CD14-positive monocyte (primary cell): ENCODE measurements around the gene BLOC1S4. TPM values are rescaled to one million over a fixed set of nuclear protein-coding genes. Genes with fewer than 3 reads are reported as not detected.

Source experiments
- DNase-seq, 3 donors: peaks; one replicate each; pipeline ENCODE4 v3.0.0-alpha.2; 2011 to 2022
- H2AFZ ChIP-seq: 2 replicates; pipeline ENCODE4 v1.6.0; 2012; ENCODE audit warnings: mild to moderate bottlenecking, low read depth, low read length, inconsistent platforms; ENCODE audit not compliant: insufficient read depth, poor library complexity, severe bottlenecking
- H3K27ac ChIP-seq, 2 donors: 1 replicate in 1 of 2; 2 replicates in 1 of 2; pipeline ENCODE4 v1.5.1; 2012 to 2013; ENCODE audit warnings: low read length in 2 of 2, control low read depth in 1 of 2, inconsistent platforms in 1 of 2, low read depth in 1 of 2, mild to moderate bottlenecking in 1 of 2
- H3K27me3 ChIP-seq, 2 donors: one replicate each; pipeline versions ENCODE4 v1.6.0 to v1.6.1; 2011 to 2013; ENCODE audit warnings: low read length in 2 of 2; ENCODE audit not compliant: control insufficient read depth in 2 of 2, insufficient read depth in 2 of 2
- H3K36me3 ChIP-seq, 2 donors: replicated peaks in 1 of 2; 1 replicate in 1 of 2; 2 replicates in 1 of 2; pipeline versions ENCODE4 v1.5.1 to v1.6.1; 2012 to 2013; ENCODE audit warnings: low read length in 2 of 2, control low read depth in 1 of 2, inconsistent platforms in 1 of 2, mild to moderate bottlenecking in 1 of 2; ENCODE audit not compliant: insufficient read depth in 2 of 2, control insufficient read depth in 1 of 2
- H3K4me1 ChIP-seq, 2 donors: 1 replicate in 1 of 2; 2 replicates in 1 of 2; pipeline versions ENCODE4 v1.5.1 to v1.6.1; 2012 to 2013; ENCODE audit warnings: low read length in 2 of 2, control low read depth in 1 of 2, inconsistent platforms in 1 of 2, mild to moderate bottlenecking in 1 of 2, moderate library complexity in 1 of 2; ENCODE audit not compliant: insufficient read depth in 2 of 2, control insufficient read depth in 1 of 2
- H3K4me2 ChIP-seq: replicated peaks from 2 replicates; pipeline ENCODE3; 2012; ENCODE audit warnings: low read length, moderate library complexity, mild to moderate bottlenecking; ENCODE audit not compliant: poor library complexity, severe bottlenecking; ENCODE audit errors: extremely low read depth
- H3K4me3 ChIP-seq, 3 experiments: fragments of 200-600 bp in 1 of 3; sonication (generic) in 1 of 3; replicated peaks in 1 of 3; 1 replicate in 2 of 3; 2 replicates in 1 of 3; pipeline ENCODE4 v1.5.1; 2011 to 2013; ENCODE audit warnings: low read length in 3 of 3, mild to moderate bottlenecking in 3 of 3, control low read depth in 2 of 3, low read depth in 2 of 3, inconsistent platforms in 1 of 3, moderate library complexity in 1 of 3
- H3K79me2 ChIP-seq: 2 replicates; pipeline ENCODE4 v1.6.0; 2012; ENCODE audit warnings: mild to moderate bottlenecking, control low read depth, inconsistent platforms, low read length, moderate library complexity; ENCODE audit not compliant: insufficient read depth
- H3K9ac ChIP-seq: 2 replicates; pipeline ENCODE4 v1.6.0; 2017; ENCODE audit warnings: low read length, mild to moderate bottlenecking; ENCODE audit not compliant: insufficient read depth, poor library complexity, severe bottlenecking
- H3K9me3 ChIP-seq, 2 donors: replicated peaks in 1 of 2; 1 replicate in 1 of 2; 2 replicates in 1 of 2; pipeline versions ENCODE4 v1.5.1 to v1.6.1; 2012 to 2013; ENCODE audit warnings: low read length in 2 of 2, control low read depth in 1 of 2; ENCODE audit not compliant: control insufficient read depth in 1 of 2, insufficient read depth in 1 of 2
- H4K20me1 ChIP-seq: 2 replicates; pipeline ENCODE4 v1.6.0; 2012; ENCODE audit warnings: mild to moderate bottlenecking, low read length, control low read depth, moderate library complexity; ENCODE audit not compliant: insufficient read depth
- H3K27ac Mint-ChIP-seq, 7 donors: one replicate each; pipeline ENCODE4 v1.8.0; 2020; ENCODE audit warnings: mild to moderate bottlenecking in 7 of 7, mixed read lengths in 7 of 7, moderate library complexity in 6 of 7, inconsistent platforms in 2 of 7
- H3K27me3 Mint-ChIP-seq, 3 donors: one replicate each; pipeline ENCODE4 v1.8.0; 2021 to 2022; ENCODE audit warnings: low read depth in 3 of 3, mild to moderate bottlenecking in 3 of 3, mixed read lengths in 3 of 3, moderate library complexity in 3 of 3, inconsistent platforms in 1 of 3
- H3K36me3 Mint-ChIP-seq, 2 donors: one replicate each; pipeline ENCODE4 v1.8.0; 2020; ENCODE audit warnings: mixed read lengths in 2 of 2, inconsistent platforms in 1 of 2, mild to moderate bottlenecking in 1 of 2
- H3K4me1 Mint-ChIP-seq: one replicate; pipeline ENCODE4 v1.8.0; 2020; ENCODE audit warnings: mild to moderate bottlenecking, mixed read lengths
- H3K4me3 Mint-ChIP-seq, 2 donors: one replicate each; pipeline ENCODE4 v1.8.0; 2020; ENCODE audit warnings: mild to moderate bottlenecking in 2 of 2, mixed read lengths in 2 of 2, moderate library complexity in 1 of 2
- H3K9me3 Mint-ChIP-seq, 7 donors: one replicate each; pipeline ENCODE4 v1.8.0; 2020 to 2022; ENCODE audit warnings: mixed read lengths in 7 of 7, mild to moderate bottlenecking in 6 of 7, moderate library complexity in 6 of 7, inconsistent platforms in 2 of 7
- WGBS: methylation state at CpG from one replicate; pipeline ENCODE4 v1.1.5; 2013; ENCODE audit warnings: missing lambda C conversion rate; ENCODE audit not compliant: insufficient coverage; 5-methylcytosine and 5-hydroxymethylcytosine counted together
- intact Hi-C, 2 donors: fragments of 100-400 bp; cut with micrococcal nuclease; formaldehyde crosslinking; loops; one replicate each; pipeline versions ENCODE4 v1.15.0 to v1.15.1; 2023
- polyA plus RNA-seq, 3 donors: library from polyadenylated mRNA; depleted of rRNA in 1 of 3; unstranded in 2 of 3; stranded (reverse) in 1 of 3; fragments of 300-500 nt in 2 of 3; fragments of >200 nt in 1 of 3; fragmentation: Illumina TruSeq in 2 of 3; gene quantifications; 1 replicate in 2 of 3; 2 replicates in 1 of 3; pipeline ENCODE4 v1.2.3, GENCODE V29; 2012 to 2021
- TF ChIP-seq, protein P1 (sequence below): fragments of 200-600 bp; IDR thresholded peaks from one replicate; pipeline ENCODE4 v1.8.0; 2022; ENCODE audit warnings: antibody characterized with exemption, mild to moderate bottlenecking

BLOC1S4 gene
- polyA plus RNA-seq, 3 donors: 6.7 to 30.9 (median 20.1) TPM

DNA sequence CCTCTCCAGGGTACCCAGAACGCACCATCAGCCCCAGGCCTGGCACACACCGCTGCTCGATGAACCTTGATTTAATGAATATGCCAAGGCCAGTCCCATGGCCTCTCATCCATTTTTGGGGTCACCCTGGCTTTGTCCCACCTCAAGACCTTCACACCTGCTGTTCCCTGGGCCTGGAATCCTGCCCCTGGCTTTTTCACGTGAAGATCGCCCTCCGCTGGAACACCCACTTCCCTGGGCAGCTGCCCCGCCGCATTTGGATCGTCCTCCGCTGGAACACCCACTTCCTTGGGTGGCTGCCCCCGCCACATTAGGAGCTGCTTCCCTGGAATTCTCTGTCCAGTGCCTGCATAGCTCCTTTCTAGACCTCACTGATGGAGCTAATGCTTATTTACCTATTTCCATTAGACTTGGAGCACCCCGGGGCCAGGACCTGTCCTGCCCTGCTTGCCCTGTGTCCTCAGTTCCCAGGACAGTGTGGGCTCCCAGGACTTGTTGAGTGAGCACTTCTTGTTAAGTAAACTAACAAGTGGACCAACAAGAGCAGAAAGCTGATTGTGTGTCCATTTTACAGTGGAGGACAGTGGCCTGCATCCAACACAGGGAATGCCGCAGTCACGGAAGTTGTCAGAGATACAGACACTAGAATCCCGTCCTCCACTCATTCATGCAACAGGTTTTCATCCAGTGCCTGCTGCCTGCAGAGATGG, 12.5 kb downstream of the BLOC1S4 start:
- H3K4me3 Mint-ChIP-seq: no peak overlapping the region
- no peak overlapping the region for H2AFZ ChIP-seq
- H3K4me2 ChIP-seq: no peak overlapping the region
- peak overlapping the region in 1 of 7 donors; percentile 60 for H3K27ac Mint-ChIP-seq
- 92% methylated on average over 12 of the region's 15 CpGs for WGBS
- H3K27ac ChIP-seq: no peak overlapping the region
- no peak overlapping the region for H3K9ac ChIP-seq
- H3K9me3 ChIP-seq: no peaks in the 10 kb centered on the region
- no peak overlapping the region for H3K4me3 ChIP-seq
- H3K27me3 Mint-ChIP-seq: peaks cover 0 to 13% (median 5%) of the 10 kb centered on the region in 3 donors
- intact Hi-C loops: loop anchor here in 1 of 2 donors (5.0 kb wide), 1 partner anchor 54 kb away; the partner anchor contains the start of gene KIAA0232
- no peak for DNase-seq
- TF ChIP-seq, protein P1, sequence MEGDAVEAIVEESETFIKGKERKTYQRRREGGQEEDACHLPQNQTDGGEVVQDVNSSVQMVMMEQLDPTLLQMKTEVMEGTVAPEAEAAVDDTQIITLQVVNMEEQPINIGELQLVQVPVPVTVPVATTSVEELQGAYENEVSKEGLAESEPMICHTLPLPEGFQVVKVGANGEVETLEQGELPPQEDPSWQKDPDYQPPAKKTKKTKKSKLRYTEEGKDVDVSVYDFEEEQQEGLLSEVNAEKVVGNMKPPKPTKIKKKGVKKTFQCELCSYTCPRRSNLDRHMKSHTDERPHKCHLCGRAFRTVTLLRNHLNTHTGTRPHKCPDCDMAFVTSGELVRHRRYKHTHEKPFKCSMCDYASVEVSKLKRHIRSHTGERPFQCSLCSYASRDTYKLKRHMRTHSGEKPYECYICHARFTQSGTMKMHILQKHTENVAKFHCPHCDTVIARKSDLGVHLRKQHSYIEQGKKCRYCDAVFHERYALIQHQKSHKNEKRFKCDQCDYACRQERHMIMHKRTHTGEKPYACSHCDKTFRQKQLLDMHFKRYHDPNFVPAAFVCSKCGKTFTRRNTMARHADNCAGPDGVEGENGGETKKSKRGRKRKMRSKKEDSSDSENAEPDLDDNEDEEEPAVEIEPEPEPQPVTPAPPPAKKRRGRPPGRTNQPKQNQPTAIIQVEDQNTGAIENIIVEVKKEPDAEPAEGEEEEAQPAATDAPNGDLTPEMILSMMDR: no peak
- H4K20me1 ChIP-seq: no peaks in the 10 kb centered on the region
- H3K27me3 ChIP-seq: no peaks in the 10 kb centered on the region
- H3K36me3 ChIP-seq: no peaks in the 10 kb centered on the region
- H3K4me1 ChIP-seq: peaks cover 10 to 13% of the 10 kb centered on the region in 2 donors
- H3K4me1 Mint-ChIP-seq: peaks cover 10% of the 10 kb centered on the region
- peaks cover 0 to 4% (median 0%) of the 10 kb centered on the region in 7 donors for H3K9me3 Mint-ChIP-seq
- H3K36me3 Mint-ChIP-seq: no peaks in the 10 kb centered on the region
- no peaks in the 10 kb centered on the region for H3K79me2 ChIP-seq

DNA sequence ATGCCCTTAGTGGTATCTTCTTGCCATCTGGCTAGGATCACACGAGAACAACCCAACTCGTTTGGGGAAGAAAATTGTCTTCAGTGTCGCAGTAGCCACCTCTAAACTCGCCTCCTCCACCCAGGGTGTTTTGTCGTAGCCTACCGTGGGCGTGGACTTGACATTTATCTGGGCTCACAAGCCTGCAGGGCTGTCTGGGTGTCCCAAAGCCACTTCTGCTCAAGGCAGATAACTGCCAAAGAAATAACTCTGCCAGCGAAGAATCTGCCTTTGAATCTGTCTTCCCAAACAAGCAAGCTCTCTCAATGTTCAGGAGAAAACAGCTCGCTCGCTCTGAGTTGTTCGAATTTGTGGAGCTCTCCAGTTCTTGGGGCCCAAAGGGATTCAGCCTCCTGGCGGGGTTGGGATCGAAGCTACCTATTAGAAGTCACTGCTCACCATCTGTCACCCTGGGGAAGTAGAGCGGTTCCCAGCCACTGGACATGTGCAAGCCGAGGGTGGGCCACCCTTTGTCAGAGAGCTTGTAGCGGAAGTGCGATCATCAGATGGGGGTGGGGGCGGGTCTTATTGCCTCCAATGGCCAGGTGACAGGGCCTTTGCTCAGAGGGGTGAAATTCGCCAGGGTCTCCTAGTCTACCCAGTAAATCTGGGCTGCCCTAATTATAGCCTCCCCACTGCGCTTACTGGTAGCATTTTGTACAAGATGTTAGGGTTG, 14.8 kb downstream of the BLOC1S4 start:
- Histone ChIP-seq H3K4me1 (peaks cover 10 to 13% of the 10 kb centered on the region in 2 donors), H3K9me3 (no peaks in the 10 kb centered on the region), H3K4me3 (no peak overlapping the region), H3K4me2 (no peak overlapping the region), H2AFZ (no peak overlapping the region), H3K27ac (no peak overlapping the region), H3K79me2 (no peaks in the 10 kb centered on the region), H4K20me1 (no peaks in the 10 kb centered on the region), H3K36me3 (no peaks in the 10 kb centered on the region), H3K9ac (no peak overlapping the region), H3K27me3 (no peaks in the 10 kb centered on the region)
- peaks cover 2 to 24% (median 7%) of the 10 kb centered on the region in 3 donors for H3K27me3 Mint-ChIP-seq
- no peak overlapping the region for H3K4me3 Mint-ChIP-seq
- H3K9me3 Mint-ChIP-seq: peaks cover 0 to 4% (median 0%) of the 10 kb centered on the region in 7 donors
- WGBS: 83% methylated on average over 16 of the region's 20 CpGs
- H3K36me3 Mint-ChIP-seq: no peaks in the 10 kb centered on the region
- DNase-seq: no peak
- intact Hi-C loops: no loop called here
- TF ChIP-seq, protein P1: no peak
- H3K4me1 Mint-ChIP-seq: peaks cover 10% of the 10 kb centered on the region
- H3K27ac Mint-ChIP-seq: no peak overlapping the region
